ENCODE results near the gene MILR1. TPM values are rescaled to one million over a fixed set of nuclear protein-coding genes. Genes with fewer than 3 reads are reported as not detected.

MILR1 gene
- total RNA-seq, 1 donor from 2014 or later, result not detected

- Histone ChIP-seq H3K27me3 (ENCODE audit: control insufficient read depth, insufficient read depth, low read length) (no peaks in the 10 kb centered on the region), H3K4me3 (ENCODE audit: low read depth, low read length) (no peak overlapping the region), H3K36me3 (ENCODE audit: control insufficient read depth, insufficient read depth, low read length) (no peaks in the 10 kb centered on the region)
- no peak for TF ChIP-seq CTCF (IDR thresholded peaks at IDR 0.05; ENCODE audit: insufficient read depth, low read length, poor library complexity, severe bottlenecking)
- DNase-seq (ENCODE audit: low read depth), result no peak
Measured at GRCh38 chr17:64471440-64471839, 22.5 kb downstream of the MILR1 start.

- no peaks in the 10 kb centered on the region for H3K27me3 ChIP-seq (ENCODE audit: control insufficient read depth, insufficient read depth, low read length)
- H3K4me3 ChIP-seq (ENCODE audit: low read depth, low read length), result no peak overlapping the region
- TF ChIP-seq CTCF (IDR thresholded peaks at IDR 0.05; ENCODE audit: insufficient read depth, low read length, poor library complexity, severe bottlenecking), result no peak
- no peak for DNase-seq (ENCODE audit: low read depth)
- H3K36me3 ChIP-seq (ENCODE audit: control insufficient read depth, insufficient read depth, low read length), result no peaks in the 10 kb centered on the region
Measured at GRCh38 chr17:64472564-64472963, 23.6 kb downstream of the MILR1 start.

GRCh38 chr17:64477849-64478248 is 28.9 kb downstream of the MILR1 start:
- no peak for DNase-seq (ENCODE audit: low read depth)
- Histone ChIP-seq H3K27me3 (ENCODE audit: control insufficient read depth, insufficient read depth, low read length) (no peaks in the 10 kb centered on the region), H3K4me3 (ENCODE audit: low read depth, low read length) (no peak overlapping the region), H3K36me3 (ENCODE audit: control insufficient read depth, insufficient read depth, low read length) (no peaks in the 10 kb centered on the region)
- no peak for TF ChIP-seq CTCF (IDR thresholded peaks at IDR 0.05; ENCODE audit: insufficient read depth, low read length, poor library complexity, severe bottlenecking)

- H3K4me3 ChIP-seq (ENCODE audit: low read depth, low read length), result no peak overlapping the region
- no peak for TF ChIP-seq CTCF (IDR thresholded peaks at IDR 0.05; ENCODE audit: insufficient read depth, low read length, poor library complexity, severe bottlenecking)
- DNase-seq (ENCODE audit: low read depth), result no peak
- peaks cover 1% of the 10 kb centered on the region for H3K36me3 ChIP-seq (ENCODE audit: control insufficient read depth, insufficient read depth, low read length)
- H3K27me3 ChIP-seq (ENCODE audit: control insufficient read depth, insufficient read depth, low read length), result no peaks in the 10 kb centered on the region
Measured at GRCh38 chr17:64480951-64481350, 32.0 kb downstream of the MILR1 start.

- Histone ChIP-seq H3K4me3 (ENCODE audit: low read depth, low read length) (no peak overlapping the region), H3K27me3 (ENCODE audit: control insufficient read depth, insufficient read depth, low read length) (no peaks in the 10 kb centered on the region), H3K36me3 (ENCODE audit: control insufficient read depth, insufficient read depth, low read length) (peaks cover 1% of the 10 kb centered on the region)
- no peak for TF ChIP-seq CTCF (IDR thresholded peaks at IDR 0.05; ENCODE audit: insufficient read depth, low read length, poor library complexity, severe bottlenecking)
- no peak for DNase-seq (ENCODE audit: low read depth)
Measured at GRCh38 chr17:64484380-64484779, 35.5 kb downstream of the MILR1 start.

- H3K4me3 ChIP-seq (ENCODE audit: low read depth, low read length), result no peak overlapping the region
- peaks cover 1% of the 10 kb centered on the region for H3K36me3 ChIP-seq (ENCODE audit: control insufficient read depth, insufficient read depth, low read length)
- TF ChIP-seq CTCF (IDR thresholded peaks at IDR 0.05; ENCODE audit: insufficient read depth, low read length, poor library complexity, severe bottlenecking), result no peak
- DNase-seq (ENCODE audit: low read depth), result no peak
- no peaks in the 10 kb centered on the region for H3K27me3 ChIP-seq (ENCODE audit: control insufficient read depth, insufficient read depth, low read length)
Measured at GRCh38 chr17:64488301-64488700, 39.4 kb downstream of the MILR1 start.
